ENCODE measurements around the gene KLF13. TPM values are rescaled to one million over a fixed set of nuclear protein-coding genes. Genes with fewer than 3 reads are reported as not detected.
A peak's percentile ranks its signal among the peaks of the same experiment; 100 is the strongest.

Gene KLF13
- total RNA-seq, 1 donor from 2014 or later: 26.9 TPM

DNA sequence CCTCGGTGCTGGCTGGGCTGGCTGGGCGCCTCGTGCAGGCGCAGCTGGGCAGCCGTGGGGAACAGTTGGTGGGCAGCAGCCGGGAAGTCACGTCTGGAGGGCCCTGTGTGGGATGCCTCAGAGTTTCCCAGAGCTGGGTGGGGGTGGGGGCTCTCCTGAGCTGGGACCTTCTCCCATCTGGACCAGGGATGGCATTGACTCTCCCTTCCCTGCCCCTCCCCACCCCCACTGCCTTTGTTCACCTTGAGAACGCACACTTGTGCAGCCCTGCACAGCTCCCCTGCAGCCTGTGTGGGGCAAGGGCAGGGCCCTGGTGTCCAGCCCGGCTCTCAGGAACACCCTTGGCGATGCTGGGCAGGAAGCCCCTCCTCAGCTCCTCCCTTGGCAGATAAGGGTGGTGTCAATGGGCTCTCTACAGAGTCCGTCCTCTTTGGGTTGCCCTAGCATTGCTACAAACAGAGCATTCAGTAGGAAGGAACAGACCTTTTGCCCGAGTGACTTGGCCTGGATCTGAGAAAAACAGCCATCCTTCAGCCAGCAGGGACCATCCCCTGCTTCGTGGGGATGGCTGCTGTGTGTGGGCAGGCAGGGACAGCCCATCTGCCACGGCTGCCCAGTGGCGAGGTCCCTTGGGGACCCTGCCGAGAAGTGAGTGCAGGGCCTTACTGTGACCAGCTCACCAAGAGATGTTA is 25.5 kb upstream of the KLF13 start:
- Mint-ChIP-seq H3K4me1 (ENCODE audit: low read depth) (peaks cover 22% of the 10 kb centered on the region), H3K9me3 (ENCODE audit: low read depth) (no peaks in the 10 kb centered on the region), H3K27ac (peak overlapping the region; percentile 37), H3K27me3 (peaks cover 19% of the 10 kb centered on the region), H3K36me3 (ENCODE audit: insufficient read depth) (no peaks in the 10 kb centered on the region), H3K4me3 (ENCODE audit: low read depth) (no peak overlapping the region)
- TF ChIP-seq, protein P1, sequence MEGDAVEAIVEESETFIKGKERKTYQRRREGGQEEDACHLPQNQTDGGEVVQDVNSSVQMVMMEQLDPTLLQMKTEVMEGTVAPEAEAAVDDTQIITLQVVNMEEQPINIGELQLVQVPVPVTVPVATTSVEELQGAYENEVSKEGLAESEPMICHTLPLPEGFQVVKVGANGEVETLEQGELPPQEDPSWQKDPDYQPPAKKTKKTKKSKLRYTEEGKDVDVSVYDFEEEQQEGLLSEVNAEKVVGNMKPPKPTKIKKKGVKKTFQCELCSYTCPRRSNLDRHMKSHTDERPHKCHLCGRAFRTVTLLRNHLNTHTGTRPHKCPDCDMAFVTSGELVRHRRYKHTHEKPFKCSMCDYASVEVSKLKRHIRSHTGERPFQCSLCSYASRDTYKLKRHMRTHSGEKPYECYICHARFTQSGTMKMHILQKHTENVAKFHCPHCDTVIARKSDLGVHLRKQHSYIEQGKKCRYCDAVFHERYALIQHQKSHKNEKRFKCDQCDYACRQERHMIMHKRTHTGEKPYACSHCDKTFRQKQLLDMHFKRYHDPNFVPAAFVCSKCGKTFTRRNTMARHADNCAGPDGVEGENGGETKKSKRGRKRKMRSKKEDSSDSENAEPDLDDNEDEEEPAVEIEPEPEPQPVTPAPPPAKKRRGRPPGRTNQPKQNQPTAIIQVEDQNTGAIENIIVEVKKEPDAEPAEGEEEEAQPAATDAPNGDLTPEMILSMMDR (IDR thresholded peaks at IDR 0.05; ENCODE audit: unreplicated experiment): no peak
- DNase-seq (ENCODE audit: low spot score, unreplicated experiment): no peak

DNA sequence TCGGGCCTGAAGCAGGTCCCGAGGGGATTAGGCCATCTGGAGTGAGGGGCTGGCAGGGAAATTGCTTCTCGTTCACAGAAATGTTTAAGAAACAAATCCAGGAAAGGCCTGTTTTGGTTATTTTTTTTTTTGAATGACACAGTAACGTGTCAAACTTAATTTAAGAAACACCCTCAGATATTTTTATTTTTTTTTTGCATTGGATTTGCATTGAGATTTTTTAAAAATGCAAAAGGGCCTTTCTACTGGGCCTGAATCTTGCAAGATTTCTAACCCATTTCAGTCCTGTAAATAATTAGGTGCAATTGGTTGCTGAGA is 25.0 kb upstream of the KLF13 start:
- peaks cover 22% of the 10 kb centered on the region for H3K27me3 Mint-ChIP-seq
- no peak overlapping the region for H3K4me3 Mint-ChIP-seq (ENCODE audit: low read depth)
- no peak overlapping the region for H3K27ac Mint-ChIP-seq
- TF ChIP-seq, protein P1 (IDR thresholded peaks at IDR 0.05; ENCODE audit: unreplicated experiment): no peak
- H3K9me3 Mint-ChIP-seq (ENCODE audit: low read depth): no peaks in the 10 kb centered on the region
- peaks cover 17% of the 10 kb centered on the region for H3K4me1 Mint-ChIP-seq (ENCODE audit: low read depth)
- no peaks in the 10 kb centered on the region for H3K36me3 Mint-ChIP-seq (ENCODE audit: insufficient read depth)
- DNase-seq (ENCODE audit: low spot score, unreplicated experiment): no peak

DNA sequence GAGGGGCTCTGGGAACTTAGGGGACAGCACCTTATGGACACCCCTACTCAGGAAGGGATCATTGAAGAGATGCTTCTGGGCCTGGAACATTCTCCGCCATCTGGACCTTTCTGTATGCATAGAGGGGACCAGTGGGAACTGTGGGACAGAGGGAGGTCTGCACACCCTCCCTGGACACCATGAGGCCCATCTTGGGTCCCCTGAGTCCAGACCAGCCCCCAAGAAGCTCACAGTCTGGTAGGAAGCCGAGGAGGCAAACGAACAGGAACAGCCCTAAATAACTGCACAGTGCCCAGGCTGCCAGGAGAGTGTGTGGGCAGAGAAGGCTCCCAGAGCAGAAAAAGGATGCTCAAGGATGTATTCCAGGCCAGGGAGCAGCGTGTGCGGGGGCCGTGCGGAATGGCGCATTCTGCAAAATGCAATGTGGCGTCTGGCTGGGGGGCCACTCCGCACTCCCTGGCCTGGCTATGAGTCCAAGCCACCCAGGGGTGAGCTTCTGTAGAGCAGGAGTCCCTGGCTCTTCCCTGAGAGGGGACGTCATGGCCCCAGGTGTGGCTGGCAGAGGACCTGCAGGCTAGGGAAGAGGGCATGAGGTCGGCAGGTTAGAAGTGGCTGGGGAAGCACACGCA is 24.5 kb upstream of the KLF13 start:
- no peak for DNase-seq (ENCODE audit: low spot score, unreplicated experiment)
- H3K4me1 Mint-ChIP-seq (ENCODE audit: low read depth): peaks cover 13% of the 10 kb centered on the region
- no peaks in the 10 kb centered on the region for H3K36me3 Mint-ChIP-seq (ENCODE audit: insufficient read depth)
- TF ChIP-seq, protein P1 (IDR thresholded peaks at IDR 0.05; ENCODE audit: unreplicated experiment): no peak
- H3K27ac Mint-ChIP-seq: no peak overlapping the region
- H3K27me3 Mint-ChIP-seq: peaks cover 25% of the 10 kb centered on the region
- no peak overlapping the region for H3K4me3 Mint-ChIP-seq (ENCODE audit: low read depth)
- no peaks in the 10 kb centered on the region for H3K9me3 Mint-ChIP-seq (ENCODE audit: low read depth)

DNA sequence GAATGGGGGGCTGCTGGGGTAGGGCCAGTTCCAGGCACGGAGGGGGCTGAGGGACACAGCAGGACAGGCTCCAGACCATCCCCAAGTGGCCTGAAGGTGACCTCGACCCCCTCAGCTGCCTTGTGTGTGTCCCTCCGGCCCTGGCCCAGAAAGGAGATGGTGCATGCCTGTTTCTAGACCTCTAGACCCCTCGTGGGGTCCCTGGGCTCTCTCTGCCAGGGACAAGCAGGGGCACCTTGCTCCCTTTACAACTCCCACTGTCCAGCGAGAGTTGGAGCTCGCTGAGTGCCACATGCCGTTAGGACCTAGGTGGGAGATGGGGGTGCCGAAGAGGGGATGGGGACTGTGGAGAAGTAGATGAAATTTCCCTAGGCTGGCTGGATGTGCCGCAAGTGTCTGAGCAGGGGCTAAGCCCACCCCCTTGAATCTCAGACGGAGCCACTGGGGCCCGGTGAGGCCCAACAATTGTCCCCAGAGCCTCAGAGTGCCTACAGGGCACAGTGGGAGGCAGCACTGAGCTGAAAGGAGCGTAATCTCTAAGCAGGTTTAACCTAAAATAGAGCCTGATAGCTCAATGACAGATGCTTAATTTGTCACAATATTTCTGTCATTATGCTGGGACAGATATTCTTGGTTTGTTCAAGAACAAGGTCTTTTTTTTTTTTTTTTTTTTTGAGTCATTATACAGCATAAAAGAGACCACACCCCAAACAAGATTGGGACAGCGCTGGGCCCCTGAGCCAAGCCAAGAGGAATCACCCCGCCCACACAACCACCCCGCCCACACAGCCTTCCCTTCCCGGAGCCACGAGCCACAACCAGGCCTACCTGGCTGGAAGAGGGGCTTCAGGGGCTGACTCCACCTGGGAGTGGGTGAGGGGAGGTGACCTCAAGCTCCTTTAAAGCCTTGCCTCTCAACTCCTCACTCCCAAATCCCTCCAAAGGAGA is 23.6 kb upstream of the KLF13 start:
- no peak overlapping the region for H3K27ac Mint-ChIP-seq
- H3K27me3 Mint-ChIP-seq: peaks cover 33% of the 10 kb centered on the region
- no peak for DNase-seq (ENCODE audit: low spot score, unreplicated experiment)
- TF ChIP-seq, protein P1 (IDR thresholded peaks at IDR 0.05; ENCODE audit: unreplicated experiment): no peak
- H3K9me3 Mint-ChIP-seq (ENCODE audit: low read depth): no peaks in the 10 kb centered on the region
- no peaks in the 10 kb centered on the region for H3K36me3 Mint-ChIP-seq (ENCODE audit: insufficient read depth)
- no peak overlapping the region for H3K4me3 Mint-ChIP-seq (ENCODE audit: low read depth)
- peaks cover 6% of the 10 kb centered on the region for H3K4me1 Mint-ChIP-seq (ENCODE audit: low read depth)

All from progenitor cell of endocrine pancreas (in vitro differentiated cells).